PC-3 (cell line): ENCODE measurements around the gene ZNF292. TPM values are rescaled to one million over a fixed set of nuclear protein-coding genes. Genes with fewer than 3 reads are reported as not detected.

Source experiments
- ATAC-seq: fragments of 200-7000 bp; cut with Tn5 transposase; 2 replicates; pipeline ENCODE4 v1.9.1; 2020; ENCODE audit warnings: mild to moderate bottlenecking, moderate library complexity
- BruUV-seq: library from RNA; stranded (reverse); fragments of 400-500 nt; replicated peaks from 2 replicates; lab custom pipeline; 2021; lab: Mats Ljungman, UMichigan
- CTCF ChIA-PET: fragments of 300-600 bp; sonication (Branson Sonifier 250); formaldehyde crosslinking; loops from one replicate; lab custom pipeline; 2022; ENCODE audit warnings: antibody characterized with exemption; lab: Charles Lee
- POLR2A ChIA-PET: fragments of 300-600 bp; sonication (Branson Sonifier 250); formaldehyde crosslinking; loops from one replicate; lab custom pipeline; 2022; ENCODE audit warnings: antibody characterized with exemption; ENCODE audit not compliant: unreplicated experiment; lab: Charles Lee
- DNase-seq: peaks from one replicate; pipeline ENCODE4 v3.0.0-alpha.2; 2015
- H2AFZ ChIP-seq: fragments of 300-600 bp; sonication (generic); 2 replicates; pipeline ENCODE4 v1.6.0; 2016; ENCODE audit warnings: antibody characterized with exemption, low read length
- H3F3A ChIP-seq: fragments of 300-600 bp; sonication (generic); one replicate; pipeline ENCODE4 v1.6.0; 2017; ENCODE audit warnings: antibody characterized with exemption, low read length, control low read depth, mild to moderate bottlenecking; ENCODE audit not compliant: unreplicated experiment
- H3K27ac ChIP-seq: fragments of 300-600 bp; sonication (generic); 2 replicates; pipeline ENCODE4 v1.5.1; 2016; ENCODE audit warnings: mild to moderate bottlenecking, low read length
- H3K27me3 ChIP-seq: fragments of 300-600 bp; sonication (generic); 2 replicates; pipeline ENCODE4 v1.6.1; 2016; ENCODE audit warnings: low read length, mixed read lengths
- H3K36me3 ChIP-seq: fragments of 300-600 bp; sonication (generic); 2 replicates; pipeline ENCODE4 v1.6.1; 2016; ENCODE audit warnings: low read depth, mixed run types, low read length, mixed read lengths
- H3K4me1 ChIP-seq: fragments of 300-600 bp; sonication (generic); 2 replicates; pipeline ENCODE4 v1.5.1; 2016; ENCODE audit warnings: low read length; ENCODE audit not compliant: insufficient read depth
- H3K4me2 ChIP-seq: fragments of 300-600 bp; sonication (generic); 2 replicates; pipeline ENCODE4 v1.6.0; 2016; ENCODE audit warnings: low read length
- H3K4me3 ChIP-seq: fragments of 300-600 bp; sonication (generic); 2 replicates; pipeline ENCODE4 v1.5.1; 2016; ENCODE audit warnings: mild to moderate bottlenecking, low read length, mixed read lengths
- H3K79me2 ChIP-seq: fragments of 300-600 bp; sonication (generic); 2 replicates; pipeline ENCODE4 v1.6.1; 2017; ENCODE audit warnings: low read length, mixed read lengths
- H3K9ac ChIP-seq: fragments of 300-600 bp; sonication (generic); 2 replicates; pipeline ENCODE4 v1.6.0; 2016; ENCODE audit warnings: mild to moderate bottlenecking, low read length
- H3K9me2 ChIP-seq: fragments of 300-600 bp; sonication (generic); replicated peaks from 2 replicates; pipeline ENCODE4 v1.6.1; 2016; ENCODE audit warnings: mixed run types, low read length, mixed read lengths
- H3K9me3 ChIP-seq: fragments of 300-600 bp; sonication (generic); 2 replicates; pipeline ENCODE4 v1.6.1; 2016; ENCODE audit warnings: low read length, mixed read lengths
- H4K20me1 ChIP-seq: fragments of 300-600 bp; sonication (generic); 2 replicates; pipeline ENCODE4 v1.6.1; 2016; ENCODE audit warnings: low read length, mixed read lengths
- CTCF ChIP-seq: fragments of 300-600 bp; sonication (generic); conservative IDR thresholded peaks from 2 replicates; pipeline ENCODE4 v1.5.1; 2017; ENCODE audit warnings: antibody characterized with exemption, low read depth, mild to moderate bottlenecking, low read length
- EZH2 ChIP-seq: fragments of 300-600 bp; sonication (generic); IDR thresholded peaks from one replicate; pipeline ENCODE4 v1.6.1; 2017; ENCODE audit warnings: antibody characterized with exemption, mild to moderate bottlenecking, low read length; ENCODE audit not compliant: unreplicated experiment
- EZH2phosphoT487 ChIP-seq: fragments of 300-600 bp; sonication (generic); IDR thresholded peaks from 2 replicates; pipeline ENCODE4 v1.6.1; 2018; ENCODE audit warnings: mild to moderate bottlenecking, antibody characterized with exemption, low read length, borderline replicate concordance
- intact Hi-C: fragments of 100-400 bp; cut with micrococcal nuclease; formaldehyde crosslinking; loops from 2 replicates; pipeline ENCODE4 v1.9.0; 2023
- total RNA-seq: library from RNA; depleted of rRNA; stranded (reverse); fragments of >200 nt; gene quantifications from 2 replicates; pipeline ENCODE4 v1.2.3, GENCODE V29; 2014

The ZNF292 gene
- total RNA-seq, 1 experiment from 2014 or later, result 8.9 TPM

- no peaks in the 10 kb centered on the region for H3K9me3 ChIP-seq
- H2AFZ ChIP-seq, result no peak overlapping the region
- CTCF ChIA-PET, result no interaction called here
- no peak for DNase-seq
- H3F3A ChIP-seq, result no peaks in the 10 kb centered on the region
- no peaks in the 10 kb centered on the region for H3K36me3 ChIP-seq
- no peaks in the 10 kb centered on the region for H3K79me2 ChIP-seq
- TF ChIP-seq EZH2 (no peak), EZH2phosphoT487 (no peak), CTCF (no peak)
- no peak overlapping the region for H3K4me2 ChIP-seq
- no peaks in the 10 kb centered on the region for H3K4me1 ChIP-seq
- no peak overlapping the region for H3K27ac ChIP-seq
- no TSS peak for BruUV-seq
- intact Hi-C loops, result no loop called here
- no peak for ATAC-seq
- H4K20me1 ChIP-seq, result no peaks in the 10 kb centered on the region
- POLR2A ChIA-PET, result no interaction called here
- no peak overlapping the region for H3K9ac ChIP-seq
- H3K4me3 ChIP-seq, result no peak overlapping the region
- no peaks in the 10 kb centered on the region for H3K27me3 ChIP-seq
- no peaks in the 10 kb centered on the region for H3K9me2 ChIP-seq
Measured at GRCh38 chr6:87264481-87264880, 109.1 kb downstream of the ZNF292 start.

- H3K9me2 ChIP-seq, result no peaks in the 10 kb centered on the region
- H4K20me1 ChIP-seq, result no peaks in the 10 kb centered on the region
- ChIA-PET POLR2A (no interaction called here), CTCF (no interaction called here)
- no peak for DNase-seq
- peaks cover 10% of the 10 kb centered on the region; the same call in 1 of the 2 replicates for H3K4me1 ChIP-seq
- no TSS peak for BruUV-seq
- H3K9ac ChIP-seq, result no peak overlapping the region
- no peaks in the 10 kb centered on the region for H3K9me3 ChIP-seq
- H3K27me3 ChIP-seq, result no peaks in the 10 kb centered on the region
- intact Hi-C loops, result no loop called here
- no peaks in the 10 kb centered on the region for H3F3A ChIP-seq
- ATAC-seq, result 0 out of 2 replicates have a peak, but pooled peaks have one; percentile 27
- TF ChIP-seq CTCF, result no peak
- no peak for TF ChIP-seq EZH2
- no peak for TF ChIP-seq EZH2phosphoT487
- H3K4me3 ChIP-seq, result no peak overlapping the region
- no peak overlapping the region for H3K4me2 ChIP-seq
- no peak overlapping the region for H2AFZ ChIP-seq
- H3K36me3 ChIP-seq, result no peaks in the 10 kb centered on the region
- H3K79me2 ChIP-seq, result no peaks in the 10 kb centered on the region
- H3K27ac ChIP-seq, result no peak overlapping the region
Measured at GRCh38 chr6:87274660-87275274, 119.4 kb downstream of the ZNF292 start.

GRCh38 chr6:87276624-87277023, 121.3 kb downstream of the ZNF292 start:
- no peaks in the 10 kb centered on the region for H4K20me1 ChIP-seq
- ATAC-seq, result peak; percentile 82
- no peaks in the 10 kb centered on the region for H3K36me3 ChIP-seq
- no peak overlapping the region for H3K4me3 ChIP-seq
- H3K9ac ChIP-seq, result no peak overlapping the region
- ChIA-PET POLR2A (no interaction called here), CTCF (no interaction called here)
- no TSS peak for BruUV-seq
- H3K9me3 ChIP-seq, result no peaks in the 10 kb centered on the region
- no peaks in the 10 kb centered on the region for H3K27me3 ChIP-seq
- H3K27ac ChIP-seq, result no peak overlapping the region
- intact Hi-C loops, result loop anchor here (1.0 to 2.0 kb wide), 2 partner anchors 115 to 138 kb away; no protein-coding TSS in a partner anchor
- peaks cover 10% of the 10 kb centered on the region; the same call in 1 of the 2 replicates for H3K4me1 ChIP-seq
- TF ChIP-seq EZH2, result no peak
- no peak for TF ChIP-seq EZH2phosphoT487
- no peak for TF ChIP-seq CTCF
- no peak overlapping the region for H2AFZ ChIP-seq
- H3K4me2 ChIP-seq, result no peak overlapping the region
- no peaks in the 10 kb centered on the region for H3F3A ChIP-seq
- DNase-seq, result peak; percentile 33
- no peaks in the 10 kb centered on the region for H3K79me2 ChIP-seq
- no peaks in the 10 kb centered on the region for H3K9me2 ChIP-seq
